Hematopoietic multipotent progenitor cell (in vitro differentiated cells): ENCODE measurements around the gene GIPC3. TPM values are rescaled to one million over a fixed set of nuclear protein-coding genes. Genes with fewer than 3 reads are reported as not detected.
"Not testable (repeated sequence)": the region's sequence is repeated elsewhere in the genome, so short reads cannot be mapped to it uniquely, and the experiment has no call there.

Source experiments
- DNase-seq, 3 donors: peaks; one replicate each; pipeline ENCODE4 v3.0.0-alpha.2; 2011 to 2015; ENCODE audit warnings: low read depth in 2 of 3, low spot score in 2 of 3
- total RNA-seq: library from RNA; depleted of rRNA; stranded (reverse); fragments of >200 nt; gene quantifications from one replicate; pipeline ENCODE4 v1.2.3, GENCODE V29; 2012

The GIPC3 gene
- total RNA-seq, 1 donor = 2.4 TPM

- DNase-seq = no peak
These were observed 9.2 kb upstream of the GIPC3 start for GRCh38 chr19:3575949-3576673.

- DNase-seq = peak in 1 of 3 donors; percentile 40
These were observed 8.4 kb upstream of the GIPC3 start for GRCh38 chr19:3576696-3577443.

- no peak for DNase-seq
These were observed 7.4 kb upstream of the GIPC3 start for GRCh38 chr19:3577723-3578344.

- DNase-seq = no peak
These were observed 6.9 kb upstream of the GIPC3 start for GRCh38 chr19:3578390-3578789.

- no peak for DNase-seq
These were observed 4.9 kb upstream of the GIPC3 start for GRCh38 chr19:3580156-3580934.

GRCh38 chr19:3581792-3582191, 3.5 kb upstream of the GIPC3 start:
- not testable (repeated sequence) for DNase-seq

- DNase-seq = not testable (repeated sequence)
These were observed 1.1 kb upstream of the GIPC3 start for GRCh38 chr19:3584036-3584802.

- peak in 1 of 3 donors; percentile 67 for DNase-seq
These were observed 899 bp downstream of the GIPC3 start for GRCh38 chr19:3586127-3586626.

GRCh38 chr19:3586707-3587346, 1.5 kb downstream of the GIPC3 start:
- DNase-seq = no peak

- DNase-seq = no peak
These were observed 4.2 kb downstream of the GIPC3 start for GRCh38 chr19:3589439-3589838.

GRCh38 chr19:3589949-3590348, 4.7 kb downstream of the GIPC3 start:
- no peak for DNase-seq

GRCh38 chr19:3590991-3591659, 5.8 kb downstream of the GIPC3 start:
- DNase-seq = no peak

GRCh38 chr19:3591876-3592613, 6.8 kb downstream of the GIPC3 start:
- no peak for DNase-seq

GRCh38 chr19:3593156-3593555, 7.9 kb downstream of the GIPC3 start:
- peak in 1 of 3 donors; percentile 46 for DNase-seq

- no peak for DNase-seq
These were observed 10.3 kb downstream of the GIPC3 start for GRCh38 chr19:3595521-3596061.

- DNase-seq = no peak
These were observed 14.5 kb downstream of the GIPC3 start for GRCh38 chr19:3599776-3600187.

- no peak for DNase-seq
These were observed 15.7 kb downstream of the GIPC3 start for GRCh38 chr19:3601021-3601420.
